ENCODE measurements around the gene RALGAPB.
"Not testable (repeated sequence)": the region's sequence is repeated elsewhere in the genome, so short reads cannot be mapped to it uniquely, and the experiment has no call there.

Gene RALGAPB

DNA sequence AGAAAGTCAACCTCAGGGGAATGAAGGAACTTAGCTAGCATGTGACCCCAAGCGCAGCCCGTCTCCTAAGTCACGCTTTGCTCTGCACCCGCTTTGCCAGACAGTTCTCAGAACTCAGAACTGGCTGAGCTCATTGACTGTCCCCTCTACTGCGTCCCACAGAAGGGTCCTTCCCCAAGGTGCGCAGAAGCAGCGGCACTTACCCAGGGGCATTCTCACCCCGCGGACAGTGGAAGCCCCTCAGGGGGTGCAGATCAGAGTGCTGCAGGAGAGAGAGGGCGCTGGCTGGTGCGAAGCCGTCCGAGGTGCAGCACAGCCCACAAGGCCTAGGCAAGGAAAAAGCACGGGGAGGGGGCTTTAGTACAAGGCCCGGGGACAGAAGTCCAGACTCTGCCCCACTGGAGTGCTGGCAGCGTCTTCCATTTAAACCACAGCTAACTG lies 38.3 kb upstream of the RALGAPB start:
- no peaks in the 10 kb centered on the region for H3K27me3 ChIP-seq (replicated peaks; ENCODE audit: control insufficient read depth, insufficient read depth, low read length)
- TF ChIP-seq, protein P1, sequence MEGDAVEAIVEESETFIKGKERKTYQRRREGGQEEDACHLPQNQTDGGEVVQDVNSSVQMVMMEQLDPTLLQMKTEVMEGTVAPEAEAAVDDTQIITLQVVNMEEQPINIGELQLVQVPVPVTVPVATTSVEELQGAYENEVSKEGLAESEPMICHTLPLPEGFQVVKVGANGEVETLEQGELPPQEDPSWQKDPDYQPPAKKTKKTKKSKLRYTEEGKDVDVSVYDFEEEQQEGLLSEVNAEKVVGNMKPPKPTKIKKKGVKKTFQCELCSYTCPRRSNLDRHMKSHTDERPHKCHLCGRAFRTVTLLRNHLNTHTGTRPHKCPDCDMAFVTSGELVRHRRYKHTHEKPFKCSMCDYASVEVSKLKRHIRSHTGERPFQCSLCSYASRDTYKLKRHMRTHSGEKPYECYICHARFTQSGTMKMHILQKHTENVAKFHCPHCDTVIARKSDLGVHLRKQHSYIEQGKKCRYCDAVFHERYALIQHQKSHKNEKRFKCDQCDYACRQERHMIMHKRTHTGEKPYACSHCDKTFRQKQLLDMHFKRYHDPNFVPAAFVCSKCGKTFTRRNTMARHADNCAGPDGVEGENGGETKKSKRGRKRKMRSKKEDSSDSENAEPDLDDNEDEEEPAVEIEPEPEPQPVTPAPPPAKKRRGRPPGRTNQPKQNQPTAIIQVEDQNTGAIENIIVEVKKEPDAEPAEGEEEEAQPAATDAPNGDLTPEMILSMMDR (IDR thresholded peaks at IDR 0.05; ENCODE audit: insufficient read depth, low read length, poor library complexity, severe bottlenecking), result no peak
- H3K4me3 ChIP-seq (replicated peaks; ENCODE audit: low read depth, low read length), result peak overlapping the region; percentile 82
- DNase-seq (ENCODE audit: extremely low read depth, insufficient read length), result peak; percentile 50
- peaks cover 34% of the 10 kb centered on the region for H3K36me3 ChIP-seq (ENCODE audit: control insufficient read depth, insufficient read depth, low read length)

DNA sequence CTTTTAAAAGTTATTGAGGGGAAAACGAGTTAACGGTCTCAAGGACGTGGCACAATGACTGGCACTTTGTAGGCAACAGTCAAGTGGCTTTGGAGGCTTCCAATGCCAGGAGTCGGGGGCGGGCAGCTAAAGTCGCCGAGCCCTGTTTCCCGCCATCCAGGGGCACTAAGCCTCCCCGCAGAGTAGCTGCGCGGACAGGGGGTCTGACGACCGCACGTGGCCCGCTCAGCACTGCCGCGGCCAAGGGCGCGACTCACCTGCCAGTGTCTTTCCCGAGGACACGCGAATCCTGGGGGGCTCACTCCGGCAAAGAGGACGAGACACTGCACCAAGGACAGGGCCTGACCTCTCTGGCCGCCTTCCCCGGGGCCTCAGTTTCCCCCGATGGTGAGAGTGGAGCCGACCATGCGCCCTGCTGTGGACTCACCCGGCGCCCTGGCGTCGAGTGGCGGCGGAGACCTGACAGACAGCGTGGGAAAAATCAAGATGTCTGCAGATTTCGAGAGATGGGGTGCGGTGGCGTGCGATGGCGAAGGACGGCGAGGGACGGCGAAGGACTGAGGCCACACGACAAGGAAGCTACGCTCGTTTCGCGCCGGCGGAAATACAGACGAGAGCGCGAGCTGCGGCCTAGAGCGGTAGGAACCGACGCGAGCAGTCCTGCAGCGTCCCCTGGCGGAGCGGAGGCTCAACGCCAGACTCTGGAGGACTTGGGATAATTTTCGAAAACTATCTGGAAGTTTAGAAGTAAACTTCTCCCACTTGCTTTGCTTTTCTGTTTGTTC lies 37.7 kb upstream of the RALGAPB start, which contains the start of gene SNHG17:
SNHG17 (minus strand) TSS at position 559 of the 785 bp plus-strand sequence.
- Histone ChIP-seq H3K4me3 (replicated peaks; ENCODE audit: low read depth, low read length) (peak within 1 kb of the TSS; percentile 82), H3K27me3 (replicated peaks; ENCODE audit: control insufficient read depth, insufficient read depth, low read length) (no peaks in the 10 kb centered on the region), H3K36me3 (ENCODE audit: control insufficient read depth, insufficient read depth, low read length) (peaks cover 29% of the 10 kb centered on the region)
- TF ChIP-seq, protein P1 (IDR thresholded peaks at IDR 0.05; ENCODE audit: insufficient read depth, low read length, poor library complexity, severe bottlenecking), result peak; percentile 100
- peak; percentile 92 for DNase-seq (ENCODE audit: extremely low read depth, insufficient read length)

DNA sequence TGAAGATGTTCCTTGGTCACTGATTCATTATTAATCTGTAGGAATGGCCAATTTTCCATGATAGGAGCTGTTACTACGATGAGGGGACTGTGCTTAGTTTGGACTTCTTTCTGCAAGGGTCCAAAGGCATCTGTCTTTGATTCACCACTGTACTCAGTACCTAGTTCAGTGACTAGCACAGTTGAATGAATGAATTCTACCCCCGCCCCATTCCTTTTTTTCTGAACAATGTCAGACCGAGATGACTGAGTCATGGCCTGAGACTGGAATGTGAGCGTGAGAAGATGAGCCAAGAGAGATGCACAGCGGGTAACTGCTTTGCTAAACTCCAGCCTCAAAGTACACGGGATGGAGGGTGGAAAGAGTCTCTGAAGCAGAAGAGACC lies 37.1 kb upstream of the RALGAPB start:
- Histone ChIP-seq H3K36me3 (ENCODE audit: control insufficient read depth, insufficient read depth, low read length) (peaks cover 28% of the 10 kb centered on the region), H3K4me3 (replicated peaks; ENCODE audit: low read depth, low read length) (no peak overlapping the region), H3K27me3 (replicated peaks; ENCODE audit: control insufficient read depth, insufficient read depth, low read length) (no peaks in the 10 kb centered on the region)
- TF ChIP-seq, protein P1 (IDR thresholded peaks at IDR 0.05; ENCODE audit: insufficient read depth, low read length, poor library complexity, severe bottlenecking), result no peak
- no peak for DNase-seq (ENCODE audit: extremely low read depth, insufficient read length)

DNA sequence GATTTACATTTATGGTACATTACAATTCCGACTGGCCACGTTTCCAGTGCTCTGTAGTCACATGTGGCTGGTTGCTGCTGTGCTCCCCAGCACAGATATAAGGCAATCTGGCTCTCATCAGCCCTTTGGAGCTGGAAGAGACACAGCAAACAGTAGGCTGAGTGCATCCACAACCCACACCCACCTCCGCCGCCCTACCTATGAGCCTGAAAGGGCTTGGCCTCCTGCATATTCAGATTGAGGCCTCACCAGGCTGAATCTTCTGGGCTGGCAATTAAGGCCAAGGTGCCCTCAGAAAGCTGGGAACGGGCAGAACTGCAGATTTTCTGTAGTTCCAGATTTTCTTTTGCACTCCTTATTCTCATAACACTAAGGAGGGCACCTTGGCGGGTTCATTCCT lies 34.8 kb upstream of the RALGAPB start:
- no peaks in the 10 kb centered on the region for H3K27me3 ChIP-seq (replicated peaks; ENCODE audit: control insufficient read depth, insufficient read depth, low read length)
- H3K36me3 ChIP-seq (ENCODE audit: control insufficient read depth, insufficient read depth, low read length), result peaks cover 9% of the 10 kb centered on the region
- TF ChIP-seq, protein P1 (IDR thresholded peaks at IDR 0.05; ENCODE audit: insufficient read depth, low read length, poor library complexity, severe bottlenecking), result no peak
- no peak overlapping the region for H3K4me3 ChIP-seq (replicated peaks; ENCODE audit: low read depth, low read length)
- DNase-seq (ENCODE audit: extremely low read depth, insufficient read length), result no peak

DNA sequence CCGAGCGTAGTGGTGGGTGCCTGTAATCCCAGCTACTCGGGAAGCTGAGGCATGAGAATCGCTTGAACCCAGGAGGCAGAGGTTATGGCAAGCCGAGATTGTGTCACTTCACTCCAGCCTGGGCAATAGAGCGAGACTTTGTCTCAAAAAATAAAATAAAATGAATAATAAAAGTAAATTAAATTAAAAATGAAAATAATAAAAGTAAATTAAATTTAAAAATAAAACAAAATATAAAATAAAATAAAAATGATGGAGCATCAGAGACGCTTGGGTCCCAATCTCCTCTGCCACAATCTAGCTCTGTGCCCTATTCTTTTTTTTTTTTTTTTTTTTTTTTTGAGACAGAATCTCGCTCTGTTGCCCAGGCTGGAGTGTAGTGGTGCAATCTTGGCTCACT lies 31.5 kb upstream of the RALGAPB start:
- DNase-seq (ENCODE audit: extremely low read depth, insufficient read length); H3K4me3 ChIP-seq (replicated peaks; ENCODE audit: low read depth, low read length); H3K36me3 ChIP-seq (ENCODE audit: control insufficient read depth, insufficient read depth, low read length); H3K27me3 ChIP-seq (replicated peaks; ENCODE audit: control insufficient read depth, insufficient read depth, low read length): not testable (repeated sequence)

DNA sequence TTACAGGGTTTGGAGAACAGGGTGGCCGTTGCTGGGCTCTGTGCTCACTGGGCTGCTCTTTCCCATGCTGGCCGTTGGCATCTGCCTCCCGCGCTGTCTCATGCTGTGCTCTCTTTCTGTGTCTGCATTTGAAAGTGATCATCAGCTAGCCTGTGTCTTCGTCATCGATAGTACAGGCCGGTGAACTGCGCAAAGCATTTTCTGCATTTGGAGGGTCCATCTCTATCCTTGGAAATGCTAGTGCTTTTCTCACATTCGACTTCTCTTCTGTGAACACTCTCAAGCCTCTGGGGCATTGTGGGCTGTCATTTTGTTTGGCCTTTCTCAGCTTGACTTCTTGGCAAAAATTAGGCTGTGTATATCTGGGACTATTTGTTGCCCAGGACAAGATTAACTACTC lies 30.7 kb upstream of the RALGAPB start:
- Histone ChIP-seq H3K36me3 (ENCODE audit: control insufficient read depth, insufficient read depth, low read length) (no peaks in the 10 kb centered on the region), H3K27me3 (replicated peaks; ENCODE audit: control insufficient read depth, insufficient read depth, low read length) (no peaks in the 10 kb centered on the region), H3K4me3 (replicated peaks; ENCODE audit: low read depth, low read length) (no peak overlapping the region)
- TF ChIP-seq, protein P1 (IDR thresholded peaks at IDR 0.05; ENCODE audit: insufficient read depth, low read length, poor library complexity, severe bottlenecking), result no peak
- no peak for DNase-seq (ENCODE audit: extremely low read depth, insufficient read length)

All from GM06990 (cell line).